GM19455 (cell line): ENCODE measurements around the gene SRRM2.
"Not testable (repeated sequence)": the region's sequence is repeated elsewhere in the genome, so short reads cannot be mapped to it uniquely, and the experiment has no call there.

Experiments used
- ATAC-seq: cut with Tn5 transposase; IDR thresholded peaks from one replicate; pipeline ENCODE4 v1.9.1; 2021; ENCODE audit not compliant: unreplicated experiment

SRRM2 gene

DNA sequence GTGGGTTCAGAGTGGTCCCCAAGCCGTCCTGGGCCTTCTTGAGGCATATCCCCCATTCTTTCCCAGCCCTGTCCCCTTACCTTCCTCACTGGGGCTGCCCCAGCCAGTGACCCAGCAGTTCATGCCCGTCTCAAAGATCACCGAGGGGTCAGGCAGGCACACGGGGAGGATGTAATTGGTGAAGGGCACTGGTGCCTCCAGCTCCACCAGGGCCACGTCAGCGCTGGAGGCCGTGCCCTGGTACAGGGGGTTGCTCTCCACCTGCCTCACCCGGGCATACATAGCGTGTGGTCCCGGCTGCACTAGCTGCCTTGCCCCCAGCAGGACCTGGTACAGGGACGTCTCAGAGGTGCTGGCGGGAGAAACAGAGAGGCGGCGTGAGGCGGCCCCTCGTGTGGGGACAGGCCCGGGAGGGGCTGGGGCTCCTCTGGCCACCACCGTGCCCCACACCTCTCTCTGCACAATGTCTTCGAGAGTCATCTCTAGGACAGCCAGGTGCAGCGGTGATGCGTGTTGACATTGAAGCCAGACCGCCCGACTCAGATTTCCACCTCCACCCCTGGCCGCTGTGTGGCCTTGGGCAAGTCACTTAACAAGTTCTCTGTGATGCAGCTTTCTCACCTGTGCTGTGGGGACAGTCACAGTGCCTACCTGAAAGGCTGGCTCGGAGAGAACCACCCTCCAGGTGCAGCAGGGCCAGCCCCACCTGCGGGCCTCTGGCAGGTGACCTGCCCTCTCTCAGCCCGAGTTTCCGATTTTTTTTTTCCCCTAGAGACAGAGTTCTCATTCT, 38.3 kb upstream of the SRRM2 start:
- ATAC-seq, result no peak

DNA sequence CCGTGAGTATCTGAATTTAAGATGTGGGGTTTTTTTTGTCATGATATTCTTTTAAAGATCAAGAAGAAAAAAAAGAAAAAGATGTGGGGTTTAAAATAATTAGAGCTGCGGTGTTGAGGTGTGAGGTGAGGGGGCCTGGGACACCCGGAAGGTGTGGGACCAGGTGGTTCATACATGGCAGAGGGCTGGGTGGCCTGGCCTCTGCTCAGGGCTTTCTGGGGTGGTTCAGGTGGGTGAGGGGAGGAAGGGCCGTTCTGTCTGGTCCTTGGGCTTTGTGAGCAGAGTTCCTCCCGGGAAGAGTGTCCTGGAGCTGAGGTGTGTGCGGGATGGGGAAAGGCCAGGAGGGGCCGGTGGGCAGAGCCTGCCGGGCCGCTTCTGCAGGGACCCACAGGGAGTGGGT, 37.4 kb upstream of the SRRM2 start:
- no peak for ATAC-seq

DNA sequence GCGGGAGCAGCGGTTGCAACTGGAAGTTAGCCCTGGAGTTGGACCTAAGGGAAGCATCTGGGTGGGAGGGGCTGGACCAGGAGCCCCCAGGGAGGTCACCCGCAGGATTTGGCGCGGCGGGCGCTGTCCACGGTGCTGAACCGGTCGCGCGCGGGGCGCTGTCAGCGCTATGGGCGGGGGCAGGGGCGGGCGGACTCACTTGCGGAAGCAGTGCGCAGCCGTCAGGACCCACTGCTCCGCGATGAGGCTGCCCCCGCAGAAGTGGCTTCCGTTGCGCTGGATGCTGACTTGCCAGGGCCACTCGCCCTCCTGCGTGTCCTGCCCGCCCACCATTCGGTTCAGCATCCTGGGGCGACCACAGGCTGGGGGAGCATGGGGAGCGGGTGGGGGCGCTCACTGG, 36.9 kb upstream of the SRRM2 start:
- ATAC-seq, result no peak

DNA sequence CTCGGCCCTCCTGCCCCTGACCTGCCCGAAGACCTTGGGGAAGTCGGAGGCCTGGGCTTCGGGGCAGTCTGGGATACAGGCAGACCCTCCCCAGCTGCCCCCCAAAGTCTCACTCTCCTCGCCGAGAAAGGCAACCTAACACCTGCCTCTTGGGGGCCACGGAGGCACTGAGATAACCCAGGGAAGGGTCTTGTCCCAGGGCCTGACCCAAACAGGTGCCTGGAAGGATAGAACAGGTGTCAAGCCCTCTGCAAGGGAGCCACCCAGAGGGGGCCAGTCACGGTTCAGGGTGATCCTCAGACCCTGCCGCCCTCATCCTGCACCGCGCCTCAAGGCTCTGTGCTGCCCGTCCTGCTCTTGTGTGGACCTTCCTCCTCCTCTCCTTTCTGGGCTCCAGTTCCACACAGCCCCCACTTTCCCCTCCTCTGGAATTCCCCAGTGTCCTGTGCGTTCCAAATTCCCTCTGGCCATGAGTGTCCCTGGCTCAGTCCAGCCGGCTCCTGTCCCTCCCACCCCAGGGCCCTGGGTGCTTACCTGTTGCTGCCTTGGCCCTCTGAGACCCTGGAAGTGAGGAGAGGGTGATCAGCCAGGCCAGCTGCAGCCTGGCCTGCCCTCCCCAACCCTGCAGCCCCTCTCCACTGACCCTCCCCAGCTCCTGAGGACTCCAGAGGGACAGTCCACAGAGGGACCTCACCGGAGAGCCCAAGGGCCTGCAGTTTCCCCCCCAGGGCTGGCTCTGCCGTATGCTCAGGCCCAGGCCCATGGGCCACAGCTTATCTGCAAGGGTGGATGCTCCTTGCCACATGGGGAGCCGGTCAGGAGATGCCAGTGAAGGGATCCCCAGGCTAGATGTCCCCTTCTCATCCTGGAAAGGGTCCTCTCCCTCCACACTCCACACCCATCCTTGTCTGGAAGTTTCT, 36.2 kb upstream of the SRRM2 start:
- no peak for ATAC-seq

GRCh38 chr16:2716948-2717347, 35.5 kb upstream of the SRRM2 start:
- ATAC-seq, result no peak

DNA sequence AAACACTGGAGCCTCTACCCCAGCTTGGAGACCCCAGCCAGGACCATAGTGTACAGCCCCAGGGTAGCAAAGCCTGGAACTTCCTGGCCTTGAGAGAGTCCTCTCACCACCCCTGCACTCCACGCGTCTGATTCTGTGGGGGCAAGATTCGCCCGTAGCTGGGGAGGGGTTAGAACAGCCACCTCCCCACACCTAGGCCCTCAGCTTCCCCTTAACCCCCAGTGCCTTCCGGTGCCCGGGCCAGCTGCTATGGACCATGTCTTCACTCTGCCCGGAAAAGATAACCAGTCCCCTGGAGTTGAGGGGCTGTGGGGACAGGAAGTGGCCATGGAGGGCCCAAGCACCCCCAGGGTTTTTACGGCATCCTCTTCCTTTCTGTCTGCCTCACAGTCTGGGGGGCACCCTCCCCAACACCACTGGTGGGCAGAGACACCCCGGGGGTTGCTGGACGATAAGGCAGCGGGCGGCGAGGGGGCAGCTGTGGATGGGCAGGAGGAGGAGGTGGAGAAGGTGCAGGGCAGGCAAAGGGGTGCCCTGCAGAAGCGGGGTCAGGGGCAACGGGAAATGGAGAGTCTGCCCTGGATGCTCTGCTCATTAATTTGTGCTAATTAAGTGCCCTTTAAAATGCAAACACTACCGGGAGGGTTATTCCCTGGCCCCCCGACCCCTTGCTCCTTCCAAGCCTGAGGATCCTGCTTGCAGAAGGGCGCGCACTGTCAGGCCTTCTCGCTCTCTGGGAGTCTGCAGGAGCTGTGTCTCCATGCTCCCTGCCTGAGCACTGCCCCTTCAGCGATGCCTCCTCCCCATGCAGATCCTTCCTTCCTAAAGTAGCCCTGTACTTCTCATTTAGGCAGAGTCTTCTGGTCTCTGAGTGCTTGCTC, 34.8 kb upstream of the SRRM2 start:
- no peak for ATAC-seq

- ATAC-seq, result no peak
These were observed 32.9 kb upstream of the SRRM2 start for GRCh38 chr16:2719328-2720063.

- ATAC-seq, result no peak
These were observed 32.4 kb upstream of the SRRM2 start, which contains the start of gene PRSS27 for GRCh38 chr16:2720064-2720457. PRSS27 (minus strand) TSS chr16:2720224; CDS start chr16:2720160, 64 bp downstream.

GRCh38 chr16:2720719-2721633, 31.5 kb upstream of the SRRM2 start:
- ATAC-seq, result peak; percentile 76

GRCh38 chr16:2721634-2722173, 30.7 kb upstream of the SRRM2 start:
- not testable (repeated sequence) for ATAC-seq

- ATAC-seq, result no peak
These were observed 28.3 kb upstream of the SRRM2 start for GRCh38 chr16:2724088-2724676.

GRCh38 chr16:2724816-2725348, 27.6 kb upstream of the SRRM2 start:
- ATAC-seq, result no peak

- no peak for ATAC-seq
These were observed 25.5 kb upstream of the SRRM2 start for GRCh38 chr16:2726923-2727322.

DNA sequence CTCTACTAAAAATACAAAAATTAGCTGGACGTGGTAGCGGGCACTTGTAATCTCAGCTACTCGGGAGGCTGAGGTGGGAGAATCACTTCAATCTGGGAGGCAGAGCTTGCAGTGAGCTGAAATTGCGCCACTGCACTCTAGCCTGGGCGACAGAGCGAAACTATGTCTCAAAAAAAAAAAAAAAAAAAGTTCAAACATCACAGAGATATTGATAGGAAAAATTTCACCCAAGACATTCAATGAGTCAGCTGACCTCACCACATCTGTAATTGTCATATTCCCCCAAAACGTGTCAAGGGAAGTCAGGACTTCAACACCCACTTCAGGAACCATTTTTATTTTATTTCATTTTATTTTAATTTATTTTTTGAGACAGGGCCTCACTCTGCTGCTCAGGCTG, 24.4 kb upstream of the SRRM2 start:
- ATAC-seq, result no peak

- no peak for ATAC-seq
These were observed 17.5 kb upstream of the SRRM2 start for GRCh38 chr16:2734844-2735515.

DNA sequence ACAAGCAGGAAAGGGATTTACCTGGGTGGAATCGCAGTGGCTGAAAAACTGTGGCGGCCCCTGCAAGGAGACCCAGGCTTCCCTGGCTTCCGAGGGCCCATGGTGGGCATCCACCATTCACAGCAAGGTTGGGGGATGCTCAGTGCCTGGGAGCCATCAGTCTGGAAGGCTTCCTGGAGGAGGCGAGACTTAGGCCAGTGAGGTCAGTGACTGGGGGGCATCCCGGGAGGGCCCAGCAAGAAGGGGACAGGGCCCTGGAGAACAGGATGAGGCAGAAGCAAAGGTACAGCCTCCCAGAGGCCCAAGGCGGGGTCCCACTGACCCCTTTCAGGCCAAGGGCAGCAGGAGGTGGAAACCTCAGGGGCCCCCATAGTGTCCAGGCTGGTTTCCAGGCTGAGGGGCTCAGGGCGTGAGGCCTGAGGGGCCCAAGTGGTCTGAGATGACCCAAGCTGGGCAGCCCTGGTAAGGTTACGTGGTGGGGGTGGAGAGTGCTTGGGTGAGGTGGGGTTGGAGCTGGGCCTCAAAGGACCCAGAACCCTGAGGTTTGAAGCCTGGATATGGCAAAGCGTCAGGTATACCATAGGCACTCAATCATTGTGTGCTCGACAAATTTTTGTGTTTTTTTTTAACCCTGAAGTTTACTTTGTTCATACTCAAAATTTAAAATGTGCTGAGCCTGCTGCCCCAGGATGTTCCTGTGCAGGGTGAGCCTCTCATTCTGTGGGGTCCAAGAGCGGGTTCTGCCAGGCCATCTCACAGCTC, 15.8 kb upstream of the SRRM2 start:
- no peak for ATAC-seq

GRCh38 chr16:2737238-2737605, 15.2 kb upstream of the SRRM2 start:
- ATAC-seq, result no peak
